Measurements from ENCODE around the gene CD7. TPM values are rescaled to one million over a fixed set of nuclear protein-coding genes. Genes with fewer than 3 reads are reported as not detected.

The CD7 gene
- total RNA-seq, 1 donor from 2014 or later = not detected

- no peak overlapping the region for H3K4me3 ChIP-seq (ENCODE audit: low read depth, low read length)
- peak; percentile 82 for TF ChIP-seq CTCF (conservative IDR thresholded peaks at IDR 0.05; ENCODE audit: low read depth, low read length)
- no peak for DNase-seq (ENCODE audit: low read depth)
Observed at GRCh38 chr17:82320956-82321927, 3.8 kb upstream of the CD7 start.

- H3K4me3 ChIP-seq (ENCODE audit: low read depth, low read length) = no peak overlapping the region
- no peak for DNase-seq (ENCODE audit: low read depth)
- TF ChIP-seq CTCF (conservative IDR thresholded peaks at IDR 0.05; ENCODE audit: low read depth, low read length) = no peak
Observed at GRCh38 chr17:82320140-82320840, 2.9 kb upstream of the CD7 start.

GRCh38 chr17:82319619-82320062 lies 2.2 kb upstream of the CD7 start:
- DNase-seq (ENCODE audit: low read depth) = no peak
- TF ChIP-seq CTCF (conservative IDR thresholded peaks at IDR 0.05; ENCODE audit: low read depth, low read length) = no peak
- no peak overlapping the region for H3K4me3 ChIP-seq (ENCODE audit: low read depth, low read length)

GRCh38 chr17:82318772-82319606 lies 1.6 kb upstream of the CD7 start:
- DNase-seq (ENCODE audit: low read depth) = no peak
- TF ChIP-seq CTCF (conservative IDR thresholded peaks at IDR 0.05; ENCODE audit: low read depth, low read length) = no peak
- no peak overlapping the region for H3K4me3 ChIP-seq (ENCODE audit: low read depth, low read length)

GRCh38 chr17:82318169-82318498 lies 726 bp upstream of the CD7 start:
- no peak for DNase-seq (ENCODE audit: low read depth)
- H3K4me3 ChIP-seq (ENCODE audit: low read depth, low read length) = no peak overlapping the region
- no peak for TF ChIP-seq CTCF (conservative IDR thresholded peaks at IDR 0.05; ENCODE audit: low read depth, low read length)

GRCh38 chr17:82316651-82317393 lies 586 bp downstream of the CD7 start:
- TF ChIP-seq CTCF (conservative IDR thresholded peaks at IDR 0.05; ENCODE audit: low read depth, low read length) = no peak
- DNase-seq (ENCODE audit: low read depth) = no peak
- H3K4me3 ChIP-seq (ENCODE audit: low read depth, low read length) = no peak overlapping the region
